Stimulated activated CD8-positive, alpha-beta memory T cell treated with anti-CD3 and anti-CD28 coated beads, Interleukin-12 subunit alpha, Interleukin-12 subunit beta, amount 100 ng/mL, for 24 hours (primary cell): ENCODE measurements around the gene GOLGA6L9.
"Not testable (repeated sequence)": the region's sequence is repeated elsewhere in the genome, so short reads cannot be mapped to it uniquely, and the experiment has no call there.

Source experiments
- DNase-seq: peaks from one replicate; pipeline ENCODE4 v3.0.0-alpha.2; 2020; ENCODE audit errors: extremely low read depth

The GOLGA6L9 gene, protein sequence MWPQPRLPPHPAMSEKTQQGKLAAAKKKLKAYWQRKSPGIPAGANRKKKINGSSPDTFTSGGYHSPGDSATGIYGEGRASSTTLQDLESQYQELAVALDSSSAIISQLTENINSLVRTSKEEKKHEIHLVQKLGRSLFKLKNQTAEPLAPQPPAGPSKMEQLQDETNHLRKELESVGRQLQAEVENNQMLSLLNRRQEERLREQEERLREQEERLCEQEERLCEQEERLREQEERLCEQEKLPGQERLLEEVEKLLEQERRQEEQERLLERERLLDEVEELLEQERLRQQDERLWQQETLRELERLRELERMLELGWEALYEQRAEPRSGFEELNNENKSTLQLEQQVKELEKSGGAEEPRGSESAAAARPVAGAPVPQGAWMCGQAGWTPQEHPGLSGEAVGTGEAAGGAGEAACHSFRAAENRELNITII

DNA sequence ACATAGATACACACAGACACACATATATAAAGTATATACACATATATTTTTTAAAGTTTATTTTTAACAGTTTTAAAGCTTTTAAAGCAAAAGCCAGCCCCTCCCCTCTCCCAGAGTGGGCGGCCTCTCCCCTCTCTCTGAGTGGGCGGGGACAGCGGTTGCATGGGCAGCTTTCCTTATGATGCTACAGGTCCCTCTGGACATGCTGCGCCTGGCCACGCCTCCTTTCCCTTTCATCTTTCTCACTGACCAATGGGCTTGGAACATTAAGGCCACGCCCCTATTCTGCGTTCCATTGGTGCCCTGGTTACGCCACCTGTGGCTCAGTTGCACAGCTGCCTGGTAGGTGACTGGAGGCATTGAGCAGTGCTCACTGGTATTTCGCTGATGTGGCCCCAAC lies at the start of gene GOLGA6L9:
Gene GOLGA6L9, plus strand, starts transcription at position 124 of the 400 bp plus-strand sequence. Its CDS starts 264 bp downstream, at position 388.
- DNase-seq, result not testable (repeated sequence)

DNA sequence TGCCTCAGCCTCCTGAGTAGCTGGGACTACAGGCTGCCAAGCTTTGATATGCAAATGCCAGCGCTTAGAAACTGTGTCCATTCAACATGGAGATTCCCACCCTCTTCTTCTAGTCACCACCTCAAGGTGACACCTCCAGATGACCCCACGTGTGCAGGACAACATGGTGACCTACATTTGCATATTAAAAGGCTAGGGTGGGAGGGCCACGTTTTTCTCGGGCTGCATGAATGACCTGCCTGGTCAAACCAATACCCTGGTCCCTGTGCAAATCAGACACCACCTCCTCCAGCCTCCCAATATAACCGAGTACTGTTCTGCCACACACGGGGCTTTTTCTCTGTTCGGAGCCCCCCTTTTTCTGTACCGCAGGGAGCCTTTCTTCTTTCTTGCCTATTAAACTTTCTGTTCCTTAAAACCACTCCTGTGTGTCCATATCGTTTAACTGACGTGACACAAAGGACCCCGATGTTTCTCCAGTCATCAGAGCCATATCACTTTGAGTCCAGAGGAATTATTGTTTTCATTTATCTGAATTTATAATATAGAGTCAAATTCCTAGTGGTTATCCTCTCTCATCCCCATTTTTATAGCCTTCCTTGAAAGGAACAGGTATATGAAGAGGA lies 48.2 kb upstream of the GOLGA6L9 start:
- not testable (repeated sequence) for DNase-seq

DNA sequence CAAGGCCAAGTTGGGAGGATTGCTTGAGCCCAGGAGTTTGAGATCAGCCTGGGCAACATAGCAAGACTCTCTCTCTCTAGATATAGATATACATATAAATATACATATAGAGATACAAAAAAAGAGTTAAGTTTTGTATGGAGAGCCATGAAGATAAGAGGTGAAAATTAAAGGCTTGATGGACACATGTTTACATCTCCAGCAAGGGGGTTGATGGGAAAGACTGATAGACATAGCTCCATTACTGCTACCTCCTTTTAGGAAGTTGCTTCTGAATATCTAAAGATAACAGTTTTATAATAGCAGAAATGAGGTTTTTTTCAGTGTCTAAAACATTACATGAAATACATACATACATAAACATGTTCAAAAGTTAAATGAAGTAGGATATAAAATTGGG lies 42.4 kb upstream of the GOLGA6L9 start:
- DNase-seq, result not testable (repeated sequence)

DNA sequence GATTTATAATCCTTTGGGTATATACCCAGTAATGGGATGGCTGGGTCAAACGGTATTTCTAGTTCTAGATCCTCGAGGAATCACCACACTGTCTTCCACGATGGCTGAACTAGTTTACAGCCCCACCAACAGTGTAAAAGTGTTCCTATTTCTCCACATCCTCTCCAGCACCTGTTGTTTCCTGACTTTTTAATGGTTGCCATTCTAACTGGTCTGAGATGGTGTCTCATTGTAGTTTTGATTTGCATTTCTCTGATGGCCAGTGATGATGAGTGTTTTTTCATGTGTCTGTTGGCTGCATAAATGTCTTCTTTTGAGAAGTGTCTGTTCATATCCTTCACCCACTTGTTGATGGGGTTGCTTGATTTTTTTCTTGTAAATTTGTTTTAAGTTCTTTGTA lies 39.5 kb upstream of the GOLGA6L9 start:
- not testable (repeated sequence) for DNase-seq

DNA sequence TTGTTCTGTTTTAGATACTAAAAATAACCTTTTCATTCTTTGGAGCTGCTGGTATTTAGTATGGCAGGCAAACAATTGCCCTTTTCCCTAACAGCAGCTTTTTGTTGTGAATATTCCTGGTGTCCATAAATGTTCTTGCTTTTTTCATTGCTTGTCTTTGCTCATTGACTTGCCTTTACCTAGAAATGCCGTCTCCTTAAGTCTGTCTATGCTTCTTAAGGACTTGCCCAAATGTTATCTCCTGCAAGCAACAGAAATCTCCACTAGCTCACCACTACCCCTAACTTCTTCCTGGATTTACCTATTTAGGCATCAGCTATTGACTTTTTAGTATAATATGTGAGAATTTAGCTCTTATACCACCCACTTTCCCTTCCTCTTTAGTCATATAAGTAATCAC lies 37.5 kb upstream of the GOLGA6L9 start:
- DNase-seq, result not testable (repeated sequence)

DNA sequence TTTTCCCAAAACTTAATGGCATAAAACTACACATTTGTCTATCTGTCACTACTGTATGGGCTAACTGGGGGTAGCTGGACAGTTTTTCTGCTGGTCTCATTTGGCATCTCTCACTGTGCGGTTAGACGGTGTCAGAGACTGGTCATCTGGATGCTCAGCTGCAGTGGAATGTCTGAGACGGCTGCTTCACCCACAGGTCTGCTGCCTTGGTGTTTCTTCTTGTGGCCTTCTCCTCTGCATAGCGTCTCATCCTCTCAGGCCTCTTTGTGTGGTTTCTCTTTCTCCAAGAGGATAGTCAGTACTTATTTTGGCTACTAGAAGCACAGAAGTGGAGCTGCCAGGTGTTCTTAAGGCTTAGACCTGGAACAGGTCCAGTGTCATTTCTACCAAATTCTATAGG lies 35.9 kb upstream of the GOLGA6L9 start:
- DNase-seq, result no peak

DNA sequence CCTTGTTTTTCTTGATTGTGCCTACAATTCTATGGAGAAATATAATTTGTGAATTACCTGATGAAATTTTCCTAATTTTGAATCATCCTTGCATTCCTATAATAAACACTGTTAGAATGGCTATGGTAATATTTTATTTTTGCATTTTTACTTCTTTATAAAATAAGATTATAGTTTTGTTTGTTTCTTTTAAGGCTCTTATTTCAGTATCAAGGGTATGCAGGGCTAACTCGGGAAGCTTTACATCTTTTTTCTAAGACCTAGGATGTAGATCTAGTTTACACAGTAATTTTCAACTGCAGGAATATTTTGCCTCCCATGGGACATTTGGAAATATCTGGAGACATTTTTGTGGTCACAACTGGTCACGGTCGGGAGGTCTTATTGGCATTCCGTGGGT lies 33.8 kb upstream of the GOLGA6L9 start:
- not testable (repeated sequence) for DNase-seq

DNA sequence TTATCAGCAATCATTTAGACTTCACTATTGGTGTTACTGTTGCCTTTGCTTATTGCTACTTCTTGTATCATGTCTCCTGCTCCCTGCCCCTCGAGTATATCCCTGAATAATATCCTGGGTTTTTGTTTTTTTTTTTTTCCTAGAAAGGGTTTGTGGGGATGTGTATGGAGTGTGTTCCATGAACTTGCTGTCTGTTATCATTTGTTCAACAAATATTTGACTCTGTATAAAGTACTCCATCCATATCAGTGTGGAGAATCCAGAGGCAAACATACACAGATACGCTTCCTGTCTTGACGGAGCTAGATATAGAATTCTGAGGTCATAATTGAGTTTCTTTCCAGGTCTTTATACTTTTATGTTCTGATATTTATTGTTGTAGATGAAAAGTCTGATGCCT lies 31.8 kb upstream of the GOLGA6L9 start:
- DNase-seq, result no peak

DNA sequence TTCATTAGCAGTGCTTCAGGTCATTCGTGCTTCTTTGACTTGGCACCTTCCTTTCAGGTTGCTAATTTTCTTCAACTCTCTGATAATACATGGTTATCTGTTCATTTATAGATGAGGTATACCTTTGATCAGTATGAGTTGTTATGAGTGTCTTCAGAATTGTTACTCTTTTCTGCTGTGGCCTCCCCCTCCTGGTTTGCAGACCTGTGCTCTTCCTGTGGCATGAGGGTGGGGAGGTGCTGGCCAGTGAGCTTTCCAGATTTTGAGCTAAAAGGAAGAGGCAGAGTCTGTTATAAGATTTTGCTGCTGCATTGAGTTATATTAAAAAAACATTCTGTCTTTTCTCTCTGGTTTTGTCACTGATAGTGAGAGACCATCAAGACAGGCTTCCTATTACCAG lies 30.8 kb upstream of the GOLGA6L9 start:
- DNase-seq, result no peak

DNA sequence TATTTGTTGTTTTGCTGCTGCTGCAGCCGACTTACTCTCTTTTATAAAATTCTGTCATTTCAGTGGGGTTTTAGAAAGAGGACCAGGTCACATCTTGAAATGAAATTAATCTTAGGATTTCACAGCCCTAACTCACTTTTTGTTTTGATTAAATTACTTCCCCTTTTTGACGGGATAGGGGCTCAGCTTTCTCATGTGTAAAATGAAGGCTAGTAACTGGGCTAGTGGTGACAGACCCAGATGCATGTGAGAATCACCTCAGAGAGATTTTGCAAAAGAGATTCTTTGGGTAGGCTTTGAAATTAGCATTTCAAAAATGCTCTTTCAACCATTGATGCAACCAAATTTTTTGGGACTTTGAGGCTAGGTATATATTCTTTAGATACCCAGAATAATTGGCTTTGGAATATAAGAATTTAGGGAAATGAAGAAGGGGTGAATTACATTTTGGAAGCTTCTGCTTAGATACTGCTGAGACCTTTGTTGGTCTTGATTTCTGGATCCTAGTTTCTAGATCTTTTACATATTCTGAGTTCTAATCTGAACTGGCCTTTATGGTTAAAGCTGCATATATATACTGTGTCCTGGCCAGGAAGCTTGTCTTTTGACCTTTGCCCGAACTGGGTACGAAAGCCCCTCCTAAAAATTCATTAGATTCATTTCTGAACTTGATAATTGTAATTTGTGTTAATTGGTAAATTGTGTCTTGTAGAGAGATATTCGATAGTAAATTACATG lies 30.1 kb upstream of the GOLGA6L9 start:
- not testable (repeated sequence) for DNase-seq

DNA sequence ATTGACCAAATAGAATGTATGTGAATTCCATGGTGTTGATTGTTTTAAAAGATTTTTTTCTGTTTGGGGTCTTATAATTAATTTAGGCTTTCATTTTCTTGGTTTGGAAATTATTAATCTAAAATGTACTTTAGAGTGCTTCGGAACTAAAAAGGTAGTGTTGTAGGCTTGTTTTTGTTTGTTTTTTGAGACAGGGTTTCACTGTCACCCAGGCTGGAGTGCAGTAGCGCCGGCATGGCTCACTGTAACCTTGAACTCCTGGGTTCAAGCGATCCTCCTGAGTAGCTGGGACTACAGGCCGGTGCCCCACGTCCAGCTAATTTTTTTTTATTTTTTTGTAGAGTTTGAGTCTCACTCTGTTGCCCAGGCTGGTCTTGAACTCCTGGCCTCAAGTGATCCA lies 27.7 kb upstream of the GOLGA6L9 start:
- not testable (repeated sequence) for DNase-seq

DNA sequence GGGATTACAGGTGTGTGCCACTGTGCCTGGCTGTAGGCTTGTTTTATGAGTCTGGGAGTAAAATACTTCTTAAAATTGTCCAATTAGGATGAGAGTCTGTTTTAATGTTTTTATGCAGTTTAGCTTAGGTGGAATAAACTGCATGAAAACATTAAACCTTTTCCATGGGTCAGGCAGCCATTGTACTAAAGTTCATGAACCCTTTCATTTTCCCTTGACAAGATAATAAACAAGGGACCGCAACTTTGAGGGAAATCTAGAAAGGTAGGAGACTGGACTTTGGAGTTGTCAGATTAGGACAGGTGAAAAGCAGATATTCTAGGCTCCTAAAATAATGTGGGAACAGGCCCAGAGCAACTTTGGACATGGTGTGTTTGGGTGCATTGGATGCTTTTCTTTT lies 27.3 kb upstream of the GOLGA6L9 start:
- DNase-seq, result not testable (repeated sequence)

DNA sequence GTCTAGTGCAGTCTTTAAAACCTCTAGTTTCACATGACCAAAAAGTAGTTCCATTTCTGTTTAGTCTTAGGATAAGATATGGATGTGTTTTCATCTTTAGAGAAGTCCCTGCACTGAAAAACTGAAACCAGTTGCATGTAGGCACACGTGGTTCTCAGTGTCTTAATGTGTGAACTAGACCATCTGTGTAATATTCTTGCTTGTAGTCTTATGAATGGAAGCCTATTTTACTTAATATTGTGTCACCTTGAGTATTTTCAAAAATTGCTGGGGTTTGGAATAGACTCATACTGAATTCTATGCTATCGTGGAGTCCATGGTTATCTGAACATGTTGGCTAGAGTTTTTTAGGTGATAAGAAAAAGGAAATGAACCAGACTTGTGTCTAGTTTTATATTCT lies 23.4 kb upstream of the GOLGA6L9 start:
- DNase-seq, result not testable (repeated sequence)

DNA sequence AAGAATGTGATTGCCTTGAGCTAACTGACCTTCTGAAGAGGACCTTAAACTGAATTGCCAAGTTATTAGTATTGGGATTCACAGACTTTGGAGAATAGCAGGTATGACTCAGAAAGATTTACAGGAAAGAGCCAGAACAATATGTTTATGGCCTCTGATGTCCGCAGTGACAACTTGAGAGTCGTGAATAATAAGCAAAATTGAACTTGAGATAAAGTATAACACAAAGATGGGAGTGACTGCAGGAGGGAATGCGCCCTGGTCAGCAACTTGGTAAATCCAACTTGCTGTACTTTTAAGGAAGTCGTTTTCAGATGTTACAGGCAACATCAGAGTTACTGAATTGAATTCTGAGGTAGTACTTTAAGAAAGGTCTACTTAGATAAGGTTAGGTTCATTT lies 19.3 kb upstream of the GOLGA6L9 start:
- DNase-seq, result not testable (repeated sequence)

DNA sequence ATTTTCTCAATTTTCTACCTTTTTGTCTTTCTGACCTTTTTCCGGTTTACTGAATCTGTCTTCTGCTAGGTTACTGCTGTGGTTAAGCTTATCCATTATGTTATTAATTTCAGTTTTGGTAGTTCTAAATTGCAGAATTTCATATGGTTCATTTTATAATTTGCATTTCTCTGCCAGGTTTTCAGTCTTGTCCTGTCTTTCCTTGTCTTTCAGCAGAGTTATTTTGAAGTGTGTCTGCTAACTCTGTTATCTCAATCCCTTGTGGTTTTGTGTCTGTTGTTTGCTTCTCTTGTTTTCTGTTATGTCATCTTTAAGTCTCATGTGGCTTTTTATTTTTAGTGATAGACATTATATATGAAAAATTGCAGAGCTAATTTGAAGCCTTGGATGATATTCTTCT lies 18.0 kb upstream of the GOLGA6L9 start:
- DNase-seq, result not testable (repeated sequence)

DNA sequence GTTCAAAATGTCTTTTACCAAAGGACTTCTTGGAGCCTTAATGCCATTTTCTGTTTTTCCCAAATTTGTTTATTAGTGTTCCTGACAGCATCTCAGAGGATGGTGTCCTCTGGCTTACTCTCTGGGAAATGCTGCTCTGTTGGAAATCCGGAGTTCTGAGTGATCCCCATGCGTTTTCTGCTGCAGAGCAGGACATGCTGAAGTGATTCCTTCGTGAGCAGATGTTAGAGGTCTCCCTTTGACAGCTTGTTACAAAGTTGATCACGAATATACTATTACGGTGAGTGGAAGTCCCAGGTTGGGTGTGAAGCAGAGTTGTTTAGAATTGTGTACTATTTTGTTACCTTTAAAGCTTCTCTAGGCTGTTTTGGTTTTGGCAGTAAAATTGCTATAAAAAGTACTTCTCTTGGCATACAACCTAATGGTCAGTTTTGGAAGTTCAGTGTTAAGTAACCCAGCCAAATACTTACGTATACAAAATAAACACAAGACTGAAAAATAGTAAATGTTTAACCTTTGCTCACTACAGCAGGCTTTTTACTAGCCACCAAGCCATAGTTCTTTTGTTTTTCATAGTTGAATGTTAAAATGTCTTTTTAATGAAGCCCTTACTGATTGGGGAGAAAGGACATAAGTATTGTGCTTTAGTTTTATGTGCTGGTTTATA lies 15.0 kb upstream of the GOLGA6L9 start:
- DNase-seq, result not testable (repeated sequence)

DNA sequence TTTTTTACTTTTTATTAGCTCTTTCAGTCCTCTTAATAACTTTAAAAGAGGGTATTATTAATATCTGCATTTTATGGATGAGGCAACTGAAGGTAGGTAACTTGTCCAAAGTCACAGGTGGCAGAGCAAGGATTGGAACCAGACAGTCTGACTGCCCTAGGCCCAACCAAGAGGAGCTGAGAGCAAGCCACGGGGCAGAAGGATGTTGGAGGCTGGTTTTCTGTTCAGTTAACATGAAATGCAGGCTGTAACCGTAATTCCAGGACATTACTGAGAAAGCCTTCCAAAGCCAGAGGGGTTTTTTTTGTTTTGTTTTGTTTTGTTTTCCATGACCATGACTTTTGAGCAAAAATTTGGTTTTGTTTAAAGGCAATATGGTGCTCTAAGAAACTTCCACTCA lies 9.1 kb upstream of the GOLGA6L9 start:
- DNase-seq, result not testable (repeated sequence)

DNA sequence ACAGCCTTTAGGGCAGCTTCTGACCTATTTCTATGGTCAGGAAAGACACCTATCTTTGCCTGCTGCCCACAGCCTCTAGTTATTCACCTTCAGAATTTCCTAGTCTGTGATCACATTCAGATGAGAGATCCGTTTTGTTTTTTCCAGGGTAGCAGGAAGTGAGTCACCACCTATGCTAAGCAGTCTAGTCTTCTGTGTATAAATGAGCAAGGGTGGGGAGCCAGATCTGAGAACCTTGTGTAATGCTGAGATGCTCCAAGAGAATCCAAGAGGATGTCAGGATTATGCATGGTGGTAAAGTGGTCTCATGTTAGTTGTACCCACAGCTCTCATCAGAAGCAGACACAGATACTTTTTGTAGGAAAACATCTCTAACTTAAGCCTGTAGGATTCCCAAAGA lies 8.7 kb upstream of the GOLGA6L9 start:
- not testable (repeated sequence) for DNase-seq

DNA sequence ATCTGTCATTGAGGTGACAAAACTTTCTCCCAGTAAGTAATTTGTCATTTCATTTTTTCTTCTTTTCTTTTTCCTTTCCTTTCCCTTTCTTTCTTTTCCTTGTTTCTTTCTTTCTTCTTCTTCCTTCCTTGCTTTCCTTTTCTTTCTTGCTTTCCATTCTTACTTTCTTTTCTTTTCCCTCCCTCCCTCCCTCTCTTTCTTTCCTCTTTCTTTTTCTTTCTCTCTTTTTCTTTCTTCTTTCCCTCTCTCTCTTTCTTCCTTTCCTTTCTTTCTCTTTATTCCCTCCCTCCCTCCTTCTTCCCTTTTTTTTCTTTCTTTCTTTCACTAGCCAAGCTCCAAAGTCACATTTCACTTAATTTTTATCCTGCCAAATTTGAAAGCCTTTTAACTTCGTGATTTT lies 2.5 kb upstream of the GOLGA6L9 start:
- not testable (repeated sequence) for DNase-seq

DNA sequence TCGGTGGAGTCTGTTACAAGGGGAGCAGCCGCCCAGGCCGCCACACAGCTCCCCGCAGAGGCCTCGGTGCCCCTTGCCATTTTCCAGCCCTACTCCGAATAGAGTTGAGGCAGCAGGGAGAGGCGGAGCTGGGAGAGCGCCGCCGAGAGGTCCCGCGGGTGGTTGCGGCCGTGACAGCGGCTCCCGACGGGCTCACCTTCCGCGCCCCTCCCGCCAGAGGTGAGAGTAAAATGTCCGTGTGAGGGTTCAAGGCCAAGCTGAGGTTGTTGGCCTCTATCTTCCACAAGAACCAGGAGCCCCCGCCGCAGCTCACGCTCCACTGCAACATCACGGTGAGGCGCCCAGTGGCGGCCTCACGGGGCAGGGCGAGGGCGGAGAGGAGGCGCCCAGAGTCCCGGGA lies 15.8 kb downstream of the GOLGA6L9 start:
- not testable (repeated sequence) for DNase-seq

DNA sequence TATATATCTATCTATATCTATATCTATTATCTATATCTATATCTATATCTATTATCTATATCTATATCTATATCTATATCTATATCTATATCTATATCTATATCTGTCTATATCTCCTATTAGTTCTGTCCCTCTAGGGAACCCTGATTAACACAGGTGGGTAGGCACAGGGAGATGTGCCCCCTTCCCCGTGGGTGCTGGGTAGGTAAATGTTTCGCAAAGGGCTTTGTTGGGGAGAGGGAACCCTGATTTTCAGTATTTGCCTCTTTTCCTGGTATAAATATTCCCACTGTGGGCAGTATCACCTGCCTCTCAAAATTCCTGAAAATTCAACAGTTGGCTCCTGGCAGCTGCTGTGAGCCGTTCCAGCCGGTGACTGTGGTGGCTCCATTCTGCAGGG lies 27.7 kb downstream of the GOLGA6L9 start:
- DNase-seq, result not testable (repeated sequence)

DNA sequence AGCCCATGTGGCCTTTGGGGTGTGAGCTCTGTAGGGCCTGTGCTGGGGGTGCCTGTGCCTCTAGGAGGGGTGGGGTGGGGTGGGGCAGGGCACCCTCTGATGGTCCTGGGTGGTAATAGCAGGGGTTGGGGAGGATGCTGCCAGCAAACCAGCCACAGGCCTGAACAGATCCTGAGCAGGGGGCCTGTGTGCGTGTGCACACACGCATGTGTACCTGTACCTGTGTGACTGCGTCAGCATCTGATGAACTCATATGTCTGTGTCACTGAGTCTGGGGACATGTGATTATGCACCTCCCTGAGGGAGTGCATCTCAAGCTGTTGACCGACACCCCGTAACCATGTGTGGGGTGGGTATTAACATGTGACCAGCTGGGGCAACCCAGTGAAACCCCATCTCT lies 36.0 kb downstream of the GOLGA6L9 start:
- not testable (repeated sequence) for DNase-seq
